H1 (cell line): Measurements from ENCODE around the gene GPD1L. TPM values are rescaled to one million over a fixed set of nuclear protein-coding genes. Genes with fewer than 3 reads are reported as not detected.

Experiments used
- CTCF ChIA-PET: fragments of 300-600 bp; sonication (Branson Sonifier 250); formaldehyde crosslinking; loops from one replicate; lab custom pipeline; 2021; ENCODE audit not compliant: partially characterized antibody; lab: Charles Lee
- POLR2A ChIA-PET: fragments of 300-600 bp; sonication (Branson Sonifier 250); formaldehyde crosslinking; loops from one replicate; lab custom pipeline; 2021; ENCODE audit warnings: inconsistent platforms; ENCODE audit not compliant: partially characterized antibody; lab: Charles Lee
- DNase-seq, 2 experiments: peaks; one replicate each; pipeline versions ENCODE4 v3.0.0 to v3.0.0-alpha.2; 2010 to 2022; ENCODE audit warnings: low spot score in 2 of 2, low read depth in 1 of 2, mixed read lengths in 1 of 2
- FAIRE-seq: peaks from 2 replicates; lab custom pipeline; 2011; peaks lifted over from hg19 to GRCh38; lab: Jason Lieb, UNC
- H2AFZ ChIP-seq: 2 replicates; pipeline ENCODE4 v1.8.1; 2012; ENCODE audit warnings: low read length, inconsistent platforms
- H2AK5ac ChIP-seq: 2 replicates; pipeline ENCODE4 v1.6.1; 2013; ENCODE audit warnings: low read depth, low read length
- H2BK120ac ChIP-seq: replicated peaks from 2 replicates; pipeline ENCODE3; 2013; ENCODE audit warnings: low read depth, low read length, inconsistent platforms
- H2BK12ac ChIP-seq: 2 replicates; pipeline ENCODE4 v1.6.1; 2013; ENCODE audit warnings: low read depth, low read length
- H2BK15ac ChIP-seq: 2 replicates; pipeline ENCODE4 v1.6.1; 2013; ENCODE audit warnings: low read length
- H2BK20ac ChIP-seq: 2 replicates; pipeline ENCODE4 v1.6.1; 2013; ENCODE audit warnings: low read length
- H2BK5ac ChIP-seq: 2 replicates; pipeline ENCODE4 v1.6.1; 2013; ENCODE audit warnings: low read depth, low read length
- H3K14ac ChIP-seq: 2 replicates; pipeline ENCODE4 v1.6.1; 2013; ENCODE audit warnings: inconsistent platforms; ENCODE audit not compliant: insufficient read length
- H3K18ac ChIP-seq: 2 replicates; pipeline ENCODE4 v1.6.1; 2013; ENCODE audit warnings: low read length; ENCODE audit errors: extremely low read depth
- H3K23ac ChIP-seq: 2 replicates; pipeline ENCODE4 v1.6.1; 2013; ENCODE audit warnings: inconsistent platforms; ENCODE audit not compliant: insufficient read length
- H3K23me2 ChIP-seq: 2 replicates; pipeline ENCODE4 v1.6.1; 2013; ENCODE audit warnings: low read depth, low read length
- H3K27ac ChIP-seq: 2 replicates; pipeline ENCODE4 v1.6.1; 2011; ENCODE audit warnings: low read depth, low read length, inconsistent platforms
- H3K27me3 ChIP-seq, 4 experiments: replicated peaks in 1 of 4; 1 replicate in 1 of 4; 2 replicates in 3 of 4; pipeline versions ENCODE4 v1.6.1 to v1.8.1; 2011 to 2013; ENCODE audit warnings: low read length in 3 of 4, mild to moderate bottlenecking in 3 of 4, inconsistent platforms in 2 of 4, mixed read lengths in 2 of 4, moderate library complexity in 1 of 4; ENCODE audit not compliant: control insufficient read depth in 3 of 4, insufficient read depth in 3 of 4; ENCODE audit errors: extremely low read depth in 1 of 4
- H3K36me3 ChIP-seq, 4 experiments: 2 replicates each; pipeline versions ENCODE4 v1.6.1 to v1.8.1; 2011 to 2013; ENCODE audit warnings: mild to moderate bottlenecking in 4 of 4, low read length in 3 of 4, moderate library complexity in 2 of 4, control low read depth in 1 of 4, inconsistent platforms in 1 of 4; ENCODE audit not compliant: insufficient read depth in 4 of 4, control insufficient read depth in 2 of 4
- H3K4ac ChIP-seq: replicated peaks from 2 replicates; pipeline ENCODE3; 2013; ENCODE audit warnings: low read length, low read depth, mixed read lengths, inconsistent platforms; ENCODE audit not compliant: insufficient read length
- H3K4me1 ChIP-seq, 4 experiments: replicated peaks in 1 of 4; 1 replicate in 1 of 4; 2 replicates in 3 of 4; pipeline versions ENCODE4 v1.6.1 to v1.8.1; 2011 to 2013; ENCODE audit warnings: low read length in 3 of 4, inconsistent platforms in 2 of 4, mixed read lengths in 1 of 4; ENCODE audit not compliant: insufficient read depth in 4 of 4, control insufficient read depth in 3 of 4
- H3K4me2 ChIP-seq, 2 experiments: 2 replicates each; pipeline versions ENCODE4 v1.6.1 to v1.8.1; 2011 to 2013; ENCODE audit warnings: low read depth in 2 of 2, low read length in 2 of 2, control low read depth in 1 of 2, inconsistent platforms in 1 of 2, mild to moderate bottlenecking in 1 of 2; ENCODE audit not compliant: insufficient read depth in 1 of 2
- H3K4me3 ChIP-seq, 4 experiments: fragments of 200-600, 300-600 bp in 1 of 4; sonication (generic), shearing (Covaris generic), sonication (Bioruptor Twin) in 1 of 4; 2 replicates each; pipeline versions ENCODE4 v1.5.1 to v1.8.1; 2011 to 2016; ENCODE audit warnings: low read length in 4 of 4, low read depth in 3 of 4, control low read depth in 2 of 4, inconsistent platforms in 2 of 4, mild to moderate bottlenecking in 2 of 4, mixed read lengths in 1 of 4, moderate library complexity in 1 of 4; ENCODE audit not compliant: insufficient read depth in 2 of 4; ENCODE audit errors: extremely low read depth in 1 of 4
- H3K56ac ChIP-seq: replicated peaks from 2 replicates; pipeline ENCODE3; 2013; ENCODE audit warnings: low read depth, mild to moderate bottlenecking, mixed read lengths, low read length, inconsistent platforms; ENCODE audit not compliant: insufficient read length
- H3K79me1 ChIP-seq: 2 replicates; pipeline ENCODE4 v1.6.1; 2013; ENCODE audit warnings: low read depth, low read length, control low read depth
- H3K79me2 ChIP-seq, 2 experiments: 2 replicates each; pipeline versions ENCODE4 v1.6.1 to v1.8.1; 2012 to 2013; ENCODE audit warnings: low read length in 2 of 2, mild to moderate bottlenecking in 2 of 2, inconsistent platforms in 1 of 2; ENCODE audit not compliant: insufficient read depth in 2 of 2, control insufficient read depth in 1 of 2
- H3K9ac ChIP-seq, 4 experiments: replicated peaks in 1 of 4; 1 replicate in 1 of 4; 2 replicates in 3 of 4; pipeline versions ENCODE4 v1.6.1 to v1.8.1; 2011 to 2013; ENCODE audit warnings: low read depth in 3 of 4, low read length in 3 of 4, control low read depth in 2 of 4, mild to moderate bottlenecking in 2 of 4, moderate library complexity in 2 of 4, inconsistent platforms in 1 of 4; ENCODE audit errors: extremely low read depth in 1 of 4
- H3K9me3 ChIP-seq, 2 experiments: 2 replicates each; pipeline versions ENCODE4 v1.6.1 to v1.8.1; 2012 to 2013; ENCODE audit warnings: mild to moderate bottlenecking in 2 of 2, moderate library complexity in 2 of 2, control low read depth in 1 of 2, inconsistent platforms in 1 of 2, low read depth in 1 of 2, low read length in 1 of 2, mixed read lengths in 1 of 2; ENCODE audit not compliant: insufficient read depth in 2 of 2
- H4K20me1 ChIP-seq, 2 experiments: replicated peaks in 1 of 2; 2 replicates each; pipeline versions ENCODE3 to v1.8.1; 2011 to 2013; ENCODE audit warnings: inconsistent platforms in 2 of 2, low read length in 2 of 2, mild to moderate bottlenecking in 1 of 2; ENCODE audit not compliant: insufficient read depth in 2 of 2, control insufficient read depth in 1 of 2
- H4K5ac ChIP-seq: 2 replicates; pipeline ENCODE4 v1.6.1; 2013; ENCODE audit warnings: low read length, low read depth, mixed read lengths, inconsistent platforms; ENCODE audit not compliant: insufficient read length
- H4K8ac ChIP-seq: 2 replicates; pipeline ENCODE4 v1.8.0; 2013; ENCODE audit warnings: mild to moderate bottlenecking, moderate library complexity, low read length, inconsistent platforms; ENCODE audit not compliant: insufficient read depth; ENCODE audit errors: extremely low read depth
- H4K91ac ChIP-seq: replicated peaks from 2 replicates; pipeline ENCODE3; 2013; ENCODE audit warnings: low read length, mixed read lengths, inconsistent platforms; ENCODE audit not compliant: insufficient read length
- BRCA1 ChIP-seq: IDR thresholded peaks from 2 replicates; pipeline ENCODE4 v1.6.1; 2012; ENCODE audit warnings: low read depth, low read length, improper control_type of control experiment
- EZH2 ChIP-seq: fragments of 200-600 bp; sonication (generic); IDR thresholded peaks from 2 replicates; pipeline ENCODE4 v1.7.1; 2012; ENCODE audit warnings: low read depth, mild to moderate bottlenecking, moderate library complexity, low read length, inconsistent platforms; ENCODE audit not compliant: severe bottlenecking
- HDAC2 ChIP-seq, 2 experiments: fragments of 300-600 bp in 1 of 2; sonication (generic) in 1 of 2; IDR thresholded peaks; 2 replicates each; pipeline ENCODE4 v1.6.1; 2011 to 2012; ENCODE audit warnings: low read depth in 2 of 2, low read length in 2 of 2, mild to moderate bottlenecking in 2 of 2, moderate library complexity in 2 of 2, borderline replicate concordance in 1 of 2, inconsistent platforms in 1 of 2
- KDM5A ChIP-seq: fragments of 200-600 bp; IDR thresholded peaks from 2 replicates; pipeline ENCODE4 v1.7.1; 2012; ENCODE audit warnings: mild to moderate bottlenecking, low read length, inconsistent platforms, mixed read lengths
- POLR2AphosphoS5 ChIP-seq: IDR thresholded peaks from 2 replicates; pipeline ENCODE4 v1.6.1; 2011; ENCODE audit warnings: low read depth, low read length
- RAD21 ChIP-seq, 2 experiments: IDR thresholded peaks in 1 of 2; conservative IDR thresholded peaks in 1 of 2; 2 replicates each; pipeline ENCODE4 v1.6.1; 2011; ENCODE audit warnings: low read depth in 2 of 2, low read length in 2 of 2, improper control_type of control experiment in 1 of 2, inconsistent platforms in 1 of 2, mild to moderate bottlenecking in 1 of 2, moderate library complexity in 1 of 2
- SIX5 ChIP-seq: IDR thresholded peaks from 2 replicates; pipeline ENCODE4 v1.6.1; 2011; ENCODE audit warnings: mild to moderate bottlenecking, low read depth, low read length
- SP2 ChIP-seq: IDR thresholded peaks from 2 replicates; pipeline ENCODE4 v1.6.1; 2012; ENCODE audit warnings: mild to moderate bottlenecking, low read length, inconsistent platforms
- TAF1 ChIP-seq: IDR thresholded peaks from 2 replicates; pipeline ENCODE4 v1.6.1; 2011; ENCODE audit warnings: mild to moderate bottlenecking, low read depth, low read length
- TAF7 ChIP-seq: optimal IDR thresholded peaks from 2 replicates; pipeline ENCODE3; 2011; ENCODE audit warnings: low read depth, mild to moderate bottlenecking, inconsistent platforms, low read length, moderate library complexity, borderline replicate concordance
- WGBS, 2 experiments: shearing (Covaris generic) in 1 of 2; methylation state at CpG; one replicate each; pipeline versions ENCODE4 v1.1.6 to v1.1.7; 2013 to 2015; ENCODE audit warnings: low lambda C conversion rate in 2 of 2, mixed read lengths in 2 of 2, inconsistent platforms in 1 of 2, low coverage in 1 of 2, missing lambda C conversion rate in 1 of 2; ENCODE audit not compliant: insufficient replicate concordance in 2 of 2, insufficient coverage in 1 of 2, insufficient read length in 1 of 2; ENCODE audit errors: extremely low coverage in 1 of 2, missing lambda C conversion rate in 1 of 2; 5-methylcytosine and 5-hydroxymethylcytosine counted together
- polyA plus RNA-seq, 7 experiments: library from polyadenylated mRNA; depleted of rRNA in 3 of 7; stranded (reverse) in 5 of 7; unstranded in 2 of 7; fragments of >200 nt in 5 of 7; fragments of 200-250 nt in 2 of 7; gene quantifications; 1 replicate in 5 of 7; 2 replicates in 1 of 7; 4 replicates in 1 of 7; pipeline versions ENCODE4 v1.2.1 to v1.2.3, GENCODE V29; 2011 to 2013; ENCODE audit warnings: missing spikeins in 2 of 7, mixed read lengths in 2 of 7
- total RNA-seq: library from RNA; stranded (reverse); fragmentation: NEBNext Ultra II Directional; extraction: Animal tissue kit (Norgen Biotek cat#: 25700); gene quantifications from 2 replicates; pipeline ENCODE4 v1.2.1, GENCODE V29; 2021
- TF ChIP-seq, protein P1 (sequence below): IDR thresholded peaks from 2 replicates; pipeline ENCODE4 v1.6.1; 2011; ENCODE audit warnings: low read length, improper control_type of control experiment

Gene GPD1L
- total and polyA plus RNA-seq, 2 of the 8 experiments (the other 6 are each of a cell fraction or from before 2014, with no cell fraction given): 2.4 to 8.4 TPM

DNA sequence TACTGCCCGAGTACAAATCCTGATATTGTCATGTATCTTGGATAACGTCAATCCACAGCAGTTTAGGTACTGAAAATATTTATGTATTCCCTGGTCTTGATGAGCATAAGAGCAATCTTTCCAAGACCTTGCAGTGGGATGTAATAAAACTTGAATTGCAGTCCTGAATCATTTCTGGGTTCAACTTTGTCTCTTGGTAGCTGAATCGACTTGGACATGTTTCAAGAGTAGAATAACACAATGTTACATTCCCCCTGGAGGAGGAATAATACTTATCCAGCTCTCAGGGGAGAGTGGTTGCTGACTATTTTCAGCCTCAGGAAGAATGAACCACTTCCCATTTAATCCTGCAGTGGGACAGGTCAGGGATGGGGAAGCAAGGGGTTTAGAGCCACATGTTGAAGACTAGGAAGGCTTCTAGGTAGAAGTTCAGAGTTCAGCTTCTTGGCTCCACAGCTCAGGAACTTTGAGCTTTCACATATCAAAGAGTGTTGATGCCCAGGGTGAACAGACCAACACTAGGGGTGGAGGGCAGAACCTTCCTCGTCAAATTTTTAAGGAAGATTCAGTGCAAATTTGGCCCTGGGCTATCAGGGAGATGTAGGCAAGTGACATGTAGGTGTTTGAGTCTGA is 43.4 kb upstream of the GPD1L start:
- no peak overlapping the region for H3K4me3 ChIP-seq
- H2AK5ac ChIP-seq: no peak overlapping the region
- no peaks in the 10 kb centered on the region for H3K4me1 ChIP-seq
- H4K20me1 ChIP-seq: no peaks in the 10 kb centered on the region
- H3K56ac ChIP-seq: no peak overlapping the region
- H3K4ac ChIP-seq: no peak overlapping the region
- WGBS, 2 experiments: no CpG with 5 or more reads among the region's 4 CpGs
- H3K14ac ChIP-seq: no peak overlapping the region
- no peak overlapping the region for H3K27ac ChIP-seq
- H3K9me3 ChIP-seq: peaks cover 3 to 4% of the 10 kb centered on the region in 2 experiments; a peak in 2 of 4 replicates
- H3K18ac ChIP-seq: no peak overlapping the region
- no peak overlapping the region for H3K9ac ChIP-seq
- POLR2A ChIA-PET: no interaction called here
- H4K91ac ChIP-seq: no peak overlapping the region
- no peaks in the 10 kb centered on the region for H3K23me2 ChIP-seq
- H2BK12ac ChIP-seq: no peak overlapping the region
- CTCF ChIA-PET: no interaction called here
- FAIRE-seq: no peak
- H3K36me3 ChIP-seq: no peaks in the 10 kb centered on the region
- H2AFZ ChIP-seq: no peak overlapping the region
- no peak overlapping the region for H2BK20ac ChIP-seq
- no peak overlapping the region for H3K23ac ChIP-seq
- H4K8ac ChIP-seq: no peak overlapping the region
- H3K4me2 ChIP-seq: no peak overlapping the region
- H4K5ac ChIP-seq: no peak overlapping the region
- H3K79me1 ChIP-seq: no peaks in the 10 kb centered on the region
- no peak for DNase-seq
- H2BK5ac ChIP-seq: no peak overlapping the region
- H3K27me3 ChIP-seq: no peaks in the 10 kb centered on the region
- H2BK15ac ChIP-seq: no peak overlapping the region
- no peak overlapping the region for H2BK120ac ChIP-seq
- H3K79me2 ChIP-seq: no peaks in the 10 kb centered on the region
- TF ChIP-seq, protein P1, sequence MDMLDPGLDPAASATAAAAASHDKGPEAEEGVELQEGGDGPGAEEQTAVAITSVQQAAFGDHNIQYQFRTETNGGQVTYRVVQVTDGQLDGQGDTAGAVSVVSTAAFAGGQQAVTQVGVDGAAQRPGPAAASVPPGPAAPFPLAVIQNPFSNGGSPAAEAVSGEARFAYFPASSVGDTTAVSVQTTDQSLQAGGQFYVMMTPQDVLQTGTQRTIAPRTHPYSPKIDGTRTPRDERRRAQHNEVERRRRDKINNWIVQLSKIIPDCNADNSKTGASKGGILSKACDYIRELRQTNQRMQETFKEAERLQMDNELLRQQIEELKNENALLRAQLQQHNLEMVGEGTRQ: no peak
- no peak for TF ChIP-seq TAF7
- no peak for TF ChIP-seq EZH2
- no peak for TF ChIP-seq RAD21 (IDR thresholded peaks at IDR 0.05 in 1 of 2, conservative IDR thresholded peaks at IDR 0.05 in 1 of 2; ENCODE audit: low read depth in 2 of 2, low read length in 2 of 2)
- no peak for TF ChIP-seq HDAC2 (IDR thresholded peaks at IDR 0.05; ENCODE audit: borderline replicate concordance in 1 of 2, low read depth in 2 of 2, low read length in 2 of 2)
- no peak for TF ChIP-seq TAF1
- TF ChIP-seq KDM5A: no peak
- no peak for TF ChIP-seq SP2
- no peak for TF ChIP-seq SIX5
- no peak for TF ChIP-seq BRCA1
- no peak for TF ChIP-seq POLR2AphosphoS5
